HTR-8/SVneo (cell line): ENCODE data around the gene MED22.

Source experiments
- DNase-seq: peaks from one replicate; pipeline ENCODE4 v3.0.0; 2011; ENCODE audit warnings: low spot score, mixed read lengths; ENCODE audit not compliant: insufficient read length
- FAIRE-seq: peaks from 2 replicates; lab custom pipeline; 2011; peaks lifted over from hg19 to GRCh38; lab: Jason Lieb, UNC

MED22 gene

GRCh38 chr9:133359399-133360175 lies 11.7 kb upstream of the MED22 start:
- FAIRE-seq (no peak), DNase-seq (no peak)

DNA sequence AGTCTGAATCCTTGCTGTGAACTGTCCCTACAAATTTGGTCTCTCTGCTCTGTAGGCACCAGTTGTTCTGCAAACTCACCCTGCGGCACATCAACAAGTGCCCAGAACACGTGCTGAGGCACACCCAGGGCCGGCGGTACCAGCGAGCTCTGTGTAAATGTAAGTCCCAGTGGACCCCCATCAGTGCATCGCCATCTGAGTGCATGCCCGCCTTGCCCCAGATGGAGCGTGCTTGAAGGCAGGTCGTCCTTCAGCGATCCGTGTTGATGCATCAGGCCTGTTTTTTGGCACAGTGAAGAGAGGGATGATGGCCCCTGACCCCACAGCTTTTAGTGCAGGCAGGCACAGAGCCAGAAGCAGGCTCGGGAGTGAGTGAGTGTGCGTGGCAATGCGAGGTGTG lies 9.7 kb upstream of the MED22 start:
- DNase-seq (no peak), FAIRE-seq (no peak)

- DNase-seq (peak; percentile 76), FAIRE-seq (no peak)
These were observed 8.6 kb upstream of the MED22 start, which contains the start of the genes SURF1 and SURF2 for GRCh38 chr9:133356391-133357091. Gene SURF1 (minus strand): TSS chr9:133356487. CDS start chr9:133356453, 34 bp downstream. Gene SURF2 (plus strand): TSS chr9:133356550. CDS start chr9:133356593, 43 bp downstream.

- DNase-seq (no peak), FAIRE-seq (no peak)
These were observed 8.0 kb upstream of the MED22 start for GRCh38 chr9:133355881-133356357.

GRCh38 chr9:133354766-133355165 lies 6.8 kb upstream of the MED22 start:
- DNase-seq (no peak), FAIRE-seq (no peak)

DNA sequence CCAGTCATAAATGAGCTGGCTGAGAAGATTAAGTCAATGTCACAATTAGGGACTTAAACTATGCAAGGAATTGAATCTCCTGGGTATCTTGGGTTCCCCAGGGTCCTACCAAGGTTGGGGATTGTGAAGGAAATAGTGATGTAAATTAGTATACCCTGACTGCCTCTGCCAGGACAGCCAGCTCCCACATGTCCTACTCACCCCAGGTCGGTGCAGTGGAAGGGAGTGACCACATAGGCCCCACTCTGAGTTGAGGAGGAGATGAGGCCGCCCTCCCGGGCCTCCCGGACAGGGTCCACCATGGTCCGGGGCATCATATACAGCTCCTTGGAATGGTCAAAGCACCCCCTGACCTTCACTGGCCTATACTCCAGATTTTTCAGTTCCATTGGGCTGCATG lies 5.6 kb upstream of the MED22 start:
- FAIRE-seq = no peak

DNA sequence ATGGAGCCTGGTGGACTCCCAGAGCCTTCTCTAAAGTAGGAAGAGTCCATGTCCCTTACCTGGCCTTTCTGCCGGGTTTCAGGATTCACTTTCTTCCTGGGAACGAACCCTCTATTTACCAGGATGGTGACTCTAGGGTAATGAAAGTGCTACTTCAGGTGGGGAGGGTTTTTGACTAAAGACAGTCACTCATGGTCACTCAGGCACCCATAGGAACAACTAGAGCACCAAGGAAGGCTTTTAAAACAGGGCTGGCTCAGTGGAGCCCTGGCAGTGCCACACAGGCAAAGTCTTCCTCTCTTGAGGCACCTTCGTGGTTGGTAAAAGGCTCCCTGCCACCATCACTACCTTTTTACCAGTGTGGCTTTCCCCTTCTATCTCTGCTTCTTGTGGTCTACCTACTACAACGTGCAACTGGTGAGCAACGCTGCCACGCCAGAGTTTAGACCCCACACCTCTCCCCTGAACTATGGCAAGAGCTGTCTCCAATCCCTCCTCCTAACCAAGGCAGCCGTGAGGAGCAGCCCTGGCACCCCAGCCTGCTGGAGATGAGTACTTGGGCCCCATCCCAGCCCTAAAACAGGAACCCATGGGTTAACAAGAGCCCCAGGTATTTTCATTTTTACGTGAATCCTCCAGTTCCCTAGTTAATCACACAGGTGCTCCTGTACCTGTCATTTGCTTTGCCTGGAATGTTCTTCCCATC lies 4.9 kb upstream of the MED22 start:
- DNase-seq (no peak), FAIRE-seq (no peak)

More for the DNA sequence above, 5.6 kb upstream of the MED22 start:
- DNase-seq = no peak

- FAIRE-seq (no peak), DNase-seq (peak; percentile 19)
These were observed 4.1 kb upstream of the MED22 start for GRCh38 chr9:133351908-133352634.

- no peak for FAIRE-seq
These were observed 3.6 kb upstream of the MED22 start for GRCh38 chr9:133351526-133351907.

GRCh38 chr9:133349965-133350616 lies 2.2 kb upstream of the MED22 start:
- FAIRE-seq (no peak), DNase-seq (no peak)

More at GRCh38 chr9:133351526-133351907, 3.6 kb upstream of the MED22 start:
- DNase-seq = no peak

DNA sequence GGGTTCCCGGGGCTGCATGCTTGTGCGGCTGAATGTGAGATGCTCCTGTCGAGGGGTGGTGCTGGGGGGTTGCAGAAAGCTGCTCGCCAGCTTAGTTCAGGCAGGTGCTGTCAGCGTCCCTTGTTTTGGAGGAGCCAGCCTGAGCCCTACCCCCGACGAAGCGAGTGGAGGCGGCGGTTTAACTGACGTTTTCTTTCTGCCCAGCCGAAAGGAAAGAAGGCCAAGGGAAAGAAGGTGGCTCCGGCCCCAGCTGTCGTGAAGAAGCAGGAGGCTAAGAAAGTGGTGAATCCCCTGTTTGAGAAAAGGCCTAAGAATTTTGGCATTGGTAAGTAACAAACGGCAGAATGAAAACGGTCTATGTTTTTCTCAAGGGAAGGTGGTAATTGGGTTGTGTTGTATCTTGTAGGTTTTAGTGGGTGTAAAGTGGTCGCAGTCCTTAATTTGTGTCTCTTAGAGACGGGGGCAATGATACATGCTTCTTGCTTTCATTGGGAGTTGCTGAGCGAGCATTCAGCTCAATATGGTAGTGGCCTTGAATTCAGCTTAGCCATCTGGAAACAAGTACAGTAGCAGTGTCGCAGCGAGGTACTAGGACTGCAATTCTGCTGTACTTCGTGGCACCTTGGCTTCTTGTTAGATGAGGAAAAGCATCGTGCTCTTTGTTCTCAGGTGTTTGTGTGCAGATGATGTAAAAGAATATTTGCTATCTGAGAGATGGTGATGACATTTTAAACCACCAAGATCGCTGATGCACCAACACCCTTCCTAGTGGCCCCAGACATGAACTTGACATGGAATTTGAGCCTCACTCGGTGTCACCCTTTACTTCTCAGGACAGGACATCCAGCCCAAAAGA lies 1.0 kb upstream of the MED22 start:
- DNase-seq = no peak
- FAIRE-seq = no peak

- DNase-seq = no peak
- FAIRE-seq = no peak
These were observed 381 bp downstream of the MED22 start for GRCh38 chr9:133347515-133347984.

GRCh38 chr9:133346021-133346785 lies 1.7 kb downstream of the MED22 start:
- DNase-seq (no peak), FAIRE-seq (no peak)

- FAIRE-seq (no peak), DNase-seq (no peak)
These were observed 2.3 kb downstream of the MED22 start for GRCh38 chr9:133345596-133345995.

DNA sequence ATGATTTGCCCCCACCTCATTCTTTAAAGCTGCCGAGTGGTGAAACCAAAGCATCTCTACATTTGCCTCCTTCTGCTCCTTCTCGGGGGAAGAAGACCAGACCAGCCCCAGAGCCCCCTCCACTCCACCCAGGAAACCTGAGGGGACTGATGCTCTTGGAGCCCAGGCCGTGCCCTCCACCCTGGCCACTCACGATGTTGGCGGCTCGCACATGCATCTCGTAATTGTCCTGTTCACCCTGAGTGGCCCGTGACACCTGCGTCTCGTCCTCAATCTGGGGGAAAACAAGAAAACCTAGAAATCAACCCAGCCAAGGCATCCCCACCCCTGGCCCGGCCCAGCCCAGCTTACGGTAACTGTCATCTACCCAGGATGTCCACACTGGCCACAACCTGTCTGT lies 3.0 kb downstream of the MED22 start:
- no peak for FAIRE-seq
- no peak for DNase-seq

DNA sequence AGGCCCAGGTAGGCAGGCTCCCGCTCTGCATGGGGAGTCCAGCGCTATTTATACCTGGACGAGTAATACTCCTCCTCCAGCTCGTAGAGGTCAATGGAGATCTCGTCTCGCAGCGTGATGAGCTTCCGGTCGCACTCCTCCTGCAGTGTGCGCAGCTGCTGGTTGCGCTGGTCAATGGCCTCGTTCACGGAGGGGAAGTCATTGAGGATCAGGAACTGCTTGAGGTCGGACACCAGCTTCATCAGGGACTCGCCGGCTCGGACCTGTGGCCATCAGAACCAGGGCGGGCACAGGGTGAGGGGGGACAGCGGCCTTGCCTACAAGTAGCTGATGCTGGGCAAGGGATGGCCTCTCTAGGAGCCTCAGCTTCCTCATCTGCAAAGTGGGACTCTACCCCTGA lies 3.9 kb downstream of the MED22 start:
- DNase-seq (no peak), FAIRE-seq (no peak)

GRCh38 chr9:133342570-133342969 lies 5.4 kb downstream of the MED22 start:
- no peak for FAIRE-seq
- no peak for DNase-seq

DNA sequence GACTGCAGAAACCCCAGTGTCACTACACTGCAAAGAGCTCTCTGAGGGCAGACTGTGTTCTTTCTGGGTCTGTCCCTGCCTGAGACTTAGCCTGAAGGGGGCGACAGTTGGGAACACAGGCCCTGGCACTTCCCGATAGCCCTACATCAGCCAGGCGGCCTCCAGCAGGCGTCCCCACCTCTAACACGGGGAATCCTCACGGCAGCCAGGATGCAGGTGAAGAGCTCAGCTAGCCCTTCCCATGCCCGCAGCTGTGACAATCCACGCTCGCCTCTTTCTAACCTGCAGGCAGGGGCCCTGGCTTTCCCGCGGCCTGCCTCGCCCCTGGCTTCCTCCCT lies 5.9 kb downstream of the MED22 start:
- FAIRE-seq (no peak), DNase-seq (no peak)
